ENCODE data around the gene IL16. TPM values are rescaled to one million over a fixed set of nuclear protein-coding genes. Genes with fewer than 3 reads are reported as not detected.

Gene IL16
- total RNA-seq, 2 donors from 2014 or later = 3.4 to 3.7 TPM

DNA sequence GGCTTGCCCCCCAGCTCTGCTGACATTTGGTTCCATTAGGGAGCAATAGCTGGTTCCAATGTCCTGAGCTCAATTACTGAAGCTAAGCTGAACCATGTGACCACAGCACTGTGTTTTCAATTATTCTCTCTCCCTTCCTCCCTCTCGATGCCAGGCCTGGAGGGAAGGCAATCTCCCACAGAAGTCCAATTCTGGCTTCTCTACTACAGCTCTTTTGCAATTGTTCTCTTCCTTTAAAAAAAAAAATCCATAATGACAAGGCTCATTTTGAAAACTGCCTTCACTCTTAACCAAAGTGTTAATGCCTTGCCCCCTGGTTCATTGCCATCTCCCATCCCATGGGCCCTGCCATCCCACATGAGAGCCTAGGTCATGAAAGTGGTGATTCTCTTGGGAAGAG, 24.8 kb downstream of the IL16 start:
- Histone ChIP-seq H3K27ac (no peak overlapping the region), H3K9me3 (no peaks in the 10 kb centered on the region), H3K4me1 (no peaks in the 10 kb centered on the region), H3K27me3 (no peaks in the 10 kb centered on the region), H3K9ac (ENCODE audit: low read depth in 2 of 2, low read length in 2 of 2) (no peak overlapping the region), H3K36me3 (no peaks in the 10 kb centered on the region), H3K4me3 (no peak overlapping the region)
- no peak for DNase-seq
- TF ChIP-seq, protein P1, sequence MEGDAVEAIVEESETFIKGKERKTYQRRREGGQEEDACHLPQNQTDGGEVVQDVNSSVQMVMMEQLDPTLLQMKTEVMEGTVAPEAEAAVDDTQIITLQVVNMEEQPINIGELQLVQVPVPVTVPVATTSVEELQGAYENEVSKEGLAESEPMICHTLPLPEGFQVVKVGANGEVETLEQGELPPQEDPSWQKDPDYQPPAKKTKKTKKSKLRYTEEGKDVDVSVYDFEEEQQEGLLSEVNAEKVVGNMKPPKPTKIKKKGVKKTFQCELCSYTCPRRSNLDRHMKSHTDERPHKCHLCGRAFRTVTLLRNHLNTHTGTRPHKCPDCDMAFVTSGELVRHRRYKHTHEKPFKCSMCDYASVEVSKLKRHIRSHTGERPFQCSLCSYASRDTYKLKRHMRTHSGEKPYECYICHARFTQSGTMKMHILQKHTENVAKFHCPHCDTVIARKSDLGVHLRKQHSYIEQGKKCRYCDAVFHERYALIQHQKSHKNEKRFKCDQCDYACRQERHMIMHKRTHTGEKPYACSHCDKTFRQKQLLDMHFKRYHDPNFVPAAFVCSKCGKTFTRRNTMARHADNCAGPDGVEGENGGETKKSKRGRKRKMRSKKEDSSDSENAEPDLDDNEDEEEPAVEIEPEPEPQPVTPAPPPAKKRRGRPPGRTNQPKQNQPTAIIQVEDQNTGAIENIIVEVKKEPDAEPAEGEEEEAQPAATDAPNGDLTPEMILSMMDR (IDR thresholded peaks at IDR 0.05) = no peak
- intact Hi-C loops (cut with DNase I) = no loop called here

- no peaks in the 10 kb centered on the region for H3K9me3 ChIP-seq
- no peak overlapping the region for H3K4me3 ChIP-seq
- H3K27ac ChIP-seq = no peak overlapping the region
Measured at GRCh38 chr15:81222007-81222406, 25.3 kb downstream of the IL16 start.

GRCh38 chr15:81223346-81223971, 26.8 kb downstream of the IL16 start:
- Histone ChIP-seq H3K4me1 (no peaks in the 10 kb centered on the region), H3K36me3 (no peaks in the 10 kb centered on the region), H3K27ac (no peak overlapping the region), H3K9me3 (no peaks in the 10 kb centered on the region), H3K27me3 (no peaks in the 10 kb centered on the region), H3K9ac (ENCODE audit: low read depth in 2 of 2, low read length in 2 of 2) (no peak overlapping the region), H3K4me3 (no peak overlapping the region)
- no peak for DNase-seq
- intact Hi-C loops (cut with DNase I) = no loop called here
- TF ChIP-seq, protein P1 (IDR thresholded peaks at IDR 0.05) = no peak

More at GRCh38 chr15:81222007-81222406, 25.3 kb downstream of the IL16 start:
- Histone ChIP-seq H3K36me3 (no peaks in the 10 kb centered on the region), H3K27me3 (no peaks in the 10 kb centered on the region), H3K9ac (ENCODE audit: low read depth in 2 of 2, low read length in 2 of 2) (no peak overlapping the region), H3K4me1 (no peaks in the 10 kb centered on the region)
- intact Hi-C loops (cut with DNase I) = no loop called here
- TF ChIP-seq, protein P1 (IDR thresholded peaks at IDR 0.05) = no peak
- no peak for DNase-seq

- intact Hi-C loops (cut with DNase I) = no loop called here
Measured at GRCh38 chr15:81224232-81224631, 27.6 kb downstream of the IL16 start.

GRCh38 chr15:81225161-81225671, 28.5 kb downstream of the IL16 start:
- TF ChIP-seq, protein P1 (IDR thresholded peaks at IDR 0.05) = no peak
- Histone ChIP-seq H3K27me3 (no peaks in the 10 kb centered on the region), H3K9ac (ENCODE audit: low read depth in 2 of 2, low read length in 2 of 2) (no peak overlapping the region), H3K4me3 (no peak overlapping the region), H3K27ac (no peak overlapping the region), H3K36me3 (no peaks in the 10 kb centered on the region), H3K4me1 (no peaks in the 10 kb centered on the region), H3K9me3 (no peaks in the 10 kb centered on the region)
- DNase-seq = no peak
- intact Hi-C loops (cut with DNase I) = no loop called here

More at GRCh38 chr15:81224232-81224631, 27.6 kb downstream of the IL16 start:
- Histone ChIP-seq H3K27me3 (no peaks in the 10 kb centered on the region), H3K4me1 (no peaks in the 10 kb centered on the region), H3K36me3 (no peaks in the 10 kb centered on the region), H3K9me3 (no peaks in the 10 kb centered on the region), H3K27ac (no peak overlapping the region), H3K4me3 (no peak overlapping the region), H3K9ac (ENCODE audit: low read depth in 2 of 2, low read length in 2 of 2) (no peak overlapping the region)
- TF ChIP-seq, protein P1 (IDR thresholded peaks at IDR 0.05) = no peak
- DNase-seq = no peak
